Suprapubic skin (tissue), 4 donors: Measurements from ENCODE around the gene HSBP1.

ENCODE experiments used
- CTCF ChIP-seq, 2 donors: fragments of 200-600 bp in 1 of 2; fragments of 450-650 bp in 1 of 2; sonication (generic) in 1 of 2; IDR thresholded peaks; one replicate each; pipeline ENCODE4 v1.5.1; 2016 to 2019; ENCODE audit warnings: antibody characterized with exemption in 2 of 2, mild to moderate bottlenecking in 1 of 2, moderate library complexity in 1 of 2
- EP300 ChIP-seq: sonication (generic); formaldehyde crosslinking; IDR thresholded peaks from one replicate; pipeline ENCODE4 v1.6.1; 2017; ENCODE audit warnings: antibody characterized with exemption
- POLR2A ChIP-seq, 2 donors: fragments of 450-650 bp; IDR thresholded peaks; one replicate each; pipeline ENCODE4 v1.6.1; 2017; ENCODE audit warnings: antibody characterized with exemption in 2 of 2, mild to moderate bottlenecking in 2 of 2, moderate library complexity in 2 of 2
- POLR2AphosphoS5 ChIP-seq, 3 donors: sonication (generic); formaldehyde crosslinking; IDR thresholded peaks; one replicate each; pipeline ENCODE4 v1.6.1; 2017; ENCODE audit warnings: antibody characterized with exemption in 3 of 3

DNA sequence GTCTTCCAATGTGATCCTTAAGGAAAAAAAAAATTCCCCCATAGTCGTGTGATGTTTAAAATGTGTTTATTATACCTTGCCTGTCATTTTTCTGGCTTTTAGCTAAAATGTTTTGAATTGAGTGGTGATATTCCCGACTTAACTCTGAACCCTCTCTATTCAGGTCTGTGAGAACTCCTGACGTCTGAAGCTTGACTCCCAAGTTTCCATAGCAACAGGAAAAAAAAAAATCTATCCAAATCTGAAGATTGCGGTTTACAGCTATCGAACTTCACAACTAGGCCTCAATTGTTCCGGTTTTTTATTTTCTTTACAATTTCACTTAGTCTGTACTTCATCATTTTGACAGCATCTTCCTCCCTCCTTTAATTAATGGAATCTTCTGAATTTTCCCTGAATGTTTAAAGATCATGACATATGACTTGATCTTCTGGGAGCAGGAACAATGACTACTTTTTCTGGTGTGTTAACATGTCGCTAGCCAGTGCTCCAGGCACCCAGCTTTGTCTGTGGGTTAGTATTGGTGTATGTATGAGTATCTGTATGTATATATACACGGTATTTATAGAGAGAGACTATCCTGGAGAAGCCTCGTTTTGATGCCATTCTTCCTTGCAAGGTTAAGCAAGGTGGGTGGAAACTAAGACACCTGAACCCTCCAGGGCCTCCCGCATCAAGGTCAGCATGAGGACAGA, 12.8 kb upstream of the HSBP1 start:
- TF ChIP-seq CTCF (IDR thresholded peaks at IDR 0.05) (no peak), POLR2AphosphoS5 (IDR thresholded peaks at IDR 0.05) (no peak), EP300 (no peak), POLR2A (IDR thresholded peaks at IDR 0.05) (no peak)
